ENCODE data around the gene NCKAP5.

DNA sequence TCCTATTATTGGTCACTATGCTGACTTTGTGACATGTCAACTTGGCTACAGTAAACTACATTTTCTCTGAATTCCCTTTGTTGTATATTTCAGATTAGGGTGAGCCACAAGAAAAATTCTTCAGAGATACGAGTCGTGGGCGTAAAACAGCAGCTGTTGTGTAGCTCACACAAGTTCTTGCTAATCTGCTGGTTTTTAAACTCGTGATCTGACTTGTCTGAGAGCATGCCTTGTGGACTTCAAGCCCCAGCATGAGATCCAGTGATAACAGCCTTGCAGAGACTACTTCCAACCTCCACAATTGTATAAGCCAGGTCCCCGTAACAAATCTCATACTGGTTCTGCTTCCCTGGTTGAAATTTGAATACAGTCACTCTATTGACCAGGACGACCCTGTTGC lies 638.5 kb downstream of the NCKAP5 start:
- TF ChIP-seq, protein P1, sequence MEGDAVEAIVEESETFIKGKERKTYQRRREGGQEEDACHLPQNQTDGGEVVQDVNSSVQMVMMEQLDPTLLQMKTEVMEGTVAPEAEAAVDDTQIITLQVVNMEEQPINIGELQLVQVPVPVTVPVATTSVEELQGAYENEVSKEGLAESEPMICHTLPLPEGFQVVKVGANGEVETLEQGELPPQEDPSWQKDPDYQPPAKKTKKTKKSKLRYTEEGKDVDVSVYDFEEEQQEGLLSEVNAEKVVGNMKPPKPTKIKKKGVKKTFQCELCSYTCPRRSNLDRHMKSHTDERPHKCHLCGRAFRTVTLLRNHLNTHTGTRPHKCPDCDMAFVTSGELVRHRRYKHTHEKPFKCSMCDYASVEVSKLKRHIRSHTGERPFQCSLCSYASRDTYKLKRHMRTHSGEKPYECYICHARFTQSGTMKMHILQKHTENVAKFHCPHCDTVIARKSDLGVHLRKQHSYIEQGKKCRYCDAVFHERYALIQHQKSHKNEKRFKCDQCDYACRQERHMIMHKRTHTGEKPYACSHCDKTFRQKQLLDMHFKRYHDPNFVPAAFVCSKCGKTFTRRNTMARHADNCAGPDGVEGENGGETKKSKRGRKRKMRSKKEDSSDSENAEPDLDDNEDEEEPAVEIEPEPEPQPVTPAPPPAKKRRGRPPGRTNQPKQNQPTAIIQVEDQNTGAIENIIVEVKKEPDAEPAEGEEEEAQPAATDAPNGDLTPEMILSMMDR (IDR thresholded peaks at IDR 0.05), result no peak
- no peak for TF ChIP-seq POLR2A (IDR thresholded peaks at IDR 0.05)

Measured in ovary (tissue), 3 donors.